Astrocyte (in vitro differentiated cells and primary cell): Measurements from ENCODE around the gene HASPIN. TPM values are rescaled to one million over a fixed set of nuclear protein-coding genes. Genes with fewer than 3 reads are reported as not detected.

Experiments
- DNase-seq: peaks from one replicate; pipeline ENCODE4 v3.0.0-alpha.2; 2010; ENCODE audit warnings: low read depth
- FAIRE-seq: peaks from 2 replicates; lab custom pipeline; 2011; peaks lifted over from hg19 to GRCh38; lab: Jason Lieb, UNC
- H2AFZ ChIP-seq: 2 replicates; pipeline ENCODE4 v1.6.0; 2012; ENCODE audit warnings: low read depth, low read length, inconsistent platforms
- H3K27ac ChIP-seq: 2 replicates; pipeline ENCODE4 v1.5.1; 2011; ENCODE audit warnings: low read depth, low read length, inconsistent platforms
- H3K27me3 ChIP-seq: 2 replicates; pipeline ENCODE4 v1.6.0; 2011; ENCODE audit warnings: low read length, inconsistent platforms; ENCODE audit not compliant: insufficient read depth
- H3K36me3 ChIP-seq: 2 replicates; pipeline ENCODE4 v1.5.1; 2011; ENCODE audit warnings: low read length, inconsistent platforms; ENCODE audit not compliant: insufficient read depth
- H3K4me1 ChIP-seq: 2 replicates; pipeline ENCODE4 v1.5.1; 2011; ENCODE audit warnings: low read length, inconsistent platforms; ENCODE audit not compliant: insufficient read depth
- H3K4me2 ChIP-seq: 2 replicates; pipeline ENCODE4 v1.6.0; 2012; ENCODE audit warnings: low read length, inconsistent platforms
- H3K4me3 ChIP-seq: 2 replicates; pipeline ENCODE4 v1.5.1; 2011; ENCODE audit warnings: low read depth, mild to moderate bottlenecking, low read length, inconsistent platforms; ENCODE audit not compliant: insufficient read depth
- H3K79me2 ChIP-seq: 2 replicates; pipeline ENCODE4 v1.6.0; 2012; ENCODE audit warnings: mild to moderate bottlenecking, low read length, inconsistent platforms; ENCODE audit not compliant: insufficient read depth
- H3K9ac ChIP-seq: 2 replicates; pipeline ENCODE4 v1.6.0; 2012; ENCODE audit warnings: mild to moderate bottlenecking, low read length, inconsistent platforms
- H3K9me3 ChIP-seq: 2 replicates; pipeline ENCODE4 v1.5.1; 2012; ENCODE audit warnings: low read depth, mild to moderate bottlenecking, low read length, inconsistent platforms; ENCODE audit not compliant: insufficient read depth
- H4K20me1 ChIP-seq: 2 replicates; pipeline ENCODE4 v1.6.0; 2012; ENCODE audit warnings: low read length, inconsistent platforms; ENCODE audit not compliant: insufficient read depth
- H3K27ac Mint-ChIP-seq: one replicate; pipeline ENCODE4 v1.8.0; 2021; ENCODE audit warnings: mild to moderate bottlenecking, mixed read lengths; ENCODE audit not compliant: unreplicated experiment
- H3K27me3 Mint-ChIP-seq: one replicate; pipeline ENCODE4 v1.8.0; 2021; ENCODE audit warnings: low read depth, mixed read lengths; ENCODE audit not compliant: unreplicated experiment
- H3K36me3 Mint-ChIP-seq: one replicate; pipeline ENCODE4 v1.8.0; 2021; ENCODE audit warnings: low read depth, mixed read lengths; ENCODE audit not compliant: unreplicated experiment
- H3K4me1 Mint-ChIP-seq: one replicate; pipeline ENCODE4 v1.8.0; 2021; ENCODE audit warnings: low read depth, mixed read lengths; ENCODE audit not compliant: unreplicated experiment
- H3K4me3 Mint-ChIP-seq: one replicate; pipeline ENCODE4 v1.8.0; 2021; ENCODE audit warnings: mild to moderate bottlenecking, moderate library complexity, mixed read lengths; ENCODE audit not compliant: unreplicated experiment
- H3K9me3 Mint-ChIP-seq: one replicate; pipeline ENCODE4 v1.8.0; 2021; ENCODE audit warnings: mild to moderate bottlenecking, mixed read lengths; ENCODE audit not compliant: unreplicated experiment
- EZH2 ChIP-seq: IDR thresholded peaks from 2 replicates; pipeline ENCODE4 v1.6.1; 2012; ENCODE audit warnings: mild to moderate bottlenecking, low read length, inconsistent platforms; ENCODE audit not compliant: insufficient read depth
- total RNA-seq: library from RNA; stranded (reverse); gene quantifications from 2 replicates; pipeline ENCODE4 v1.2.1, GENCODE V29; 2021
- TF ChIP-seq, protein P1 (sequence below): IDR thresholded peaks from 2 replicates; pipeline ENCODE4 v1.5.1; 2011; ENCODE audit warnings: low read depth, mild to moderate bottlenecking, inconsistent platforms, low read length, moderate library complexity; ENCODE audit not compliant: insufficient read depth

HASPIN gene
- total RNA-seq, 1 donor from 2014 or later: 2.4 TPM

DNA sequence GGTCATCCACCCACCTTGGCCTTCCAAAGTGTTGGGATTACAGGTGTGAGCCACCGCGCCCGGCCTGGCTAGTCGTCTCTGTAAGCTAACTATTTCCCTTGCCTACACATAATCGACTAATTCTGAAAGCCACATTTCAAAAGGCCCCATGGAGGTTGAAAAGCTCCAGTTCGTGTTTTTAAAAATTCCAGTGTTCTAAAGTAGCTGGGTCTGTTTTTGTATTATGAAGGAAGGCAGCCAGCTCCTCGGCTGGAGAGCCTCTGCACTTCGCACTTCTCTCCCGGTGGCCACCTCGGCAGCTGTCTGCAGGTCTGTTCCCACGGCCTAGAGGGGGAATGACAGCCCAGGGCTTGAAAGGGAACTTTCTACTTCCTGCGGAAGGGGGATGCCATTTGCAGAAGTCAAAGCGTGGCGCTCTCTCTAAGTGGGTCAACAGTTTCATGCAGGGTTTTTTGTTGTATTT is 16.9 kb downstream of the HASPIN start:
- Mint-ChIP-seq H3K36me3 (peaks cover 3% of the 10 kb centered on the region), H3K4me3 (no peak overlapping the region), H3K27ac (no peak overlapping the region), H3K27me3 (peaks cover 5% of the 10 kb centered on the region), H3K9me3 (no peaks in the 10 kb centered on the region), H3K4me1 (peaks cover 17% of the 10 kb centered on the region)
- peaks cover 11% of the 10 kb centered on the region for H3K4me1 ChIP-seq
- TF ChIP-seq, protein P1, sequence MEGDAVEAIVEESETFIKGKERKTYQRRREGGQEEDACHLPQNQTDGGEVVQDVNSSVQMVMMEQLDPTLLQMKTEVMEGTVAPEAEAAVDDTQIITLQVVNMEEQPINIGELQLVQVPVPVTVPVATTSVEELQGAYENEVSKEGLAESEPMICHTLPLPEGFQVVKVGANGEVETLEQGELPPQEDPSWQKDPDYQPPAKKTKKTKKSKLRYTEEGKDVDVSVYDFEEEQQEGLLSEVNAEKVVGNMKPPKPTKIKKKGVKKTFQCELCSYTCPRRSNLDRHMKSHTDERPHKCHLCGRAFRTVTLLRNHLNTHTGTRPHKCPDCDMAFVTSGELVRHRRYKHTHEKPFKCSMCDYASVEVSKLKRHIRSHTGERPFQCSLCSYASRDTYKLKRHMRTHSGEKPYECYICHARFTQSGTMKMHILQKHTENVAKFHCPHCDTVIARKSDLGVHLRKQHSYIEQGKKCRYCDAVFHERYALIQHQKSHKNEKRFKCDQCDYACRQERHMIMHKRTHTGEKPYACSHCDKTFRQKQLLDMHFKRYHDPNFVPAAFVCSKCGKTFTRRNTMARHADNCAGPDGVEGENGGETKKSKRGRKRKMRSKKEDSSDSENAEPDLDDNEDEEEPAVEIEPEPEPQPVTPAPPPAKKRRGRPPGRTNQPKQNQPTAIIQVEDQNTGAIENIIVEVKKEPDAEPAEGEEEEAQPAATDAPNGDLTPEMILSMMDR: no peak
- TF ChIP-seq EZH2: no peak
- DNase-seq (no peak), FAIRE-seq (no peak)
- no peaks in the 10 kb centered on the region for H3K79me2 ChIP-seq
- no peak overlapping the region for H3K27ac ChIP-seq
- no peaks in the 10 kb centered on the region for H3K27me3 ChIP-seq
- no peak overlapping the region for H3K4me3 ChIP-seq
- no peak overlapping the region for H2AFZ ChIP-seq
- H4K20me1 ChIP-seq: no peaks in the 10 kb centered on the region
- no peak overlapping the region for H3K9ac ChIP-seq
- no peaks in the 10 kb centered on the region for H3K9me3 ChIP-seq
- H3K4me2 ChIP-seq: no peak overlapping the region
- no peaks in the 10 kb centered on the region for H3K36me3 ChIP-seq

- Histone ChIP-seq H3K4me3 (no peak overlapping the region), H3K9ac (no peak overlapping the region), H3K9me3 (no peaks in the 10 kb centered on the region), H3K27me3 (no peaks in the 10 kb centered on the region), H3K79me2 (no peaks in the 10 kb centered on the region), H3K4me2 (no peak overlapping the region), H4K20me1 (no peaks in the 10 kb centered on the region), H3K4me1 (no peaks in the 10 kb centered on the region), H2AFZ (no peak overlapping the region), H3K27ac (no peak overlapping the region), H3K36me3 (no peaks in the 10 kb centered on the region)
- TF ChIP-seq EZH2: no peak
- TF ChIP-seq, protein P1: no peak
- Mint-ChIP-seq H3K4me3 (no peak overlapping the region), H3K27me3 (peaks cover 5% of the 10 kb centered on the region), H3K27ac (no peak overlapping the region), H3K4me1 (peaks cover 4% of the 10 kb centered on the region), H3K9me3 (no peaks in the 10 kb centered on the region), H3K36me3 (no peaks in the 10 kb centered on the region)
- no peak for DNase-seq
- FAIRE-seq: peak; percentile 76
Observed at GRCh38 chr17:3744014-3744413, 20.3 kb downstream of the HASPIN start.

GRCh38 chr17:3745071-3745470 is 21.4 kb downstream of the HASPIN start:
- Histone ChIP-seq H3K4me3 (no peak overlapping the region), H3K9me3 (no peaks in the 10 kb centered on the region), H3K36me3 (no peaks in the 10 kb centered on the region), H3K4me2 (no peak overlapping the region), H3K27ac (no peak overlapping the region), H3K79me2 (no peaks in the 10 kb centered on the region), H3K9ac (no peak overlapping the region), H3K4me1 (no peaks in the 10 kb centered on the region), H4K20me1 (no peaks in the 10 kb centered on the region), H2AFZ (no peak overlapping the region), H3K27me3 (no peaks in the 10 kb centered on the region)
- H3K4me3 Mint-ChIP-seq: no peak overlapping the region
- peaks cover 2% of the 10 kb centered on the region for H3K4me1 Mint-ChIP-seq
- DNase-seq (no peak), FAIRE-seq (no peak)
- H3K27ac Mint-ChIP-seq: no peak overlapping the region
- no peak for TF ChIP-seq EZH2
- TF ChIP-seq, protein P1: no peak
- no peaks in the 10 kb centered on the region for H3K36me3 Mint-ChIP-seq
- no peaks in the 10 kb centered on the region for H3K9me3 Mint-ChIP-seq
- H3K27me3 Mint-ChIP-seq: peaks cover 7% of the 10 kb centered on the region
